ENCODE results near the gene NRCAM.
A peak's percentile ranks its signal among the peaks of the same experiment; 100 is the strongest.

The NRCAM gene

DNA sequence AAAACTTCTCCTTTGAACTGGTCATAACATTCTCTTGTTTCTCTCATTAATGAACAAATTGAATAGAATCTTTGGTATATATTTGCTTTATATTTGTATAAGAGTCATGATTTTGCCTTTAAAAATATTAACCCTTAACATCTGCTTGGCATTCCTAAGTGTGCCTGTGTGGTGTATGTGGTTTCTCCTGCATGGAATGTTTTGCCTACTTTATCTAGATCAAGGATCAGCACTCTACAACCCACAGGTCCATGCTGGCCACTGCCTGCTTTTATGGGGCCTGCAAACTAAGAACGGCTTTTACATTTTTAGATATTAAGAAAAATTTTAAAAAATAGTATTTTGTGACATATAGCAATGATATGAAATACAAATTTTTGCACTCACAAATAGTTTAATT, 321.8 kb downstream of the NRCAM start:
- TF ChIP-seq PPARA (CRISPR knock-in tag; IDR thresholded peaks at IDR 0.05; ENCODE audit: borderline replicate concordance): no peak
- ATAC-seq: peak; percentile 52; the same call in 2 of the 3 replicates

DNA sequence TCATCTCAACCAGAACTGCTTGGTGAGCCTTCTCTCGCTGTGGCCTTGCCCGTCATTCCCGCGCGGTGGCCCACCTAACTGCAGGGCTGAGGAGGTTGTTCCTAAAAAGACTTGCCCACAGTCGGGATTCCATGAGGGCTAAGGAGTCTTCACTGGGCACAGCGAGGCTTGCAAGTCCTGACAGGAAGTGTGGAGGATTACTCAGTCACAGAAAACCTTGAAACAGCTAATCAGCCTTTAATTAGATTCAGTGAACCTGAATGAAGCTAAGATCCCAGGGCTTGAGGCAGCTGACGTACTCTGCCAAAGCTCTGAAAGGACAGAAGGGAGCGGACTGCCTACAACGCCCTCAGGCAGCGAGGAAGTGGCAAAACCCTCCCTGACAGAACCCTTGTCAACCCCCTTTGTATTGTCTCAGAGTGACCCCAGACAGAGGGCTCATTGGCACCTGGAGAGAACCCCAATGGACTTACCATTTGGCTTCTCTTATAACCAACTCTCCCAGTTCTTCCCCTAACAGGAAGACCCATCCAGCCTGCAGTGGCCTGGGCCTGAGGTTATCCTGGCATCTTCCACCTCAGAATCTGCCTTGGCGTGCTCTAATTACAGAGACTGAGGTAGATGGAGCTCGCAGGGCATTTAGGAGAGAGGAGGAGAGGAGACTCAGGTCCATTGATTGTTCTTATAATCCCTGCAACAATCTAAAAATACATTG, 323.5 kb downstream of the NRCAM start:
- peak; percentile 34; the same call in 2 of the 3 replicates for ATAC-seq
- TF ChIP-seq OSR1 (CRISPR knock-in tag; IDR thresholded peaks at IDR 0.05): no peak
- TF ChIP-seq, protein P1, sequence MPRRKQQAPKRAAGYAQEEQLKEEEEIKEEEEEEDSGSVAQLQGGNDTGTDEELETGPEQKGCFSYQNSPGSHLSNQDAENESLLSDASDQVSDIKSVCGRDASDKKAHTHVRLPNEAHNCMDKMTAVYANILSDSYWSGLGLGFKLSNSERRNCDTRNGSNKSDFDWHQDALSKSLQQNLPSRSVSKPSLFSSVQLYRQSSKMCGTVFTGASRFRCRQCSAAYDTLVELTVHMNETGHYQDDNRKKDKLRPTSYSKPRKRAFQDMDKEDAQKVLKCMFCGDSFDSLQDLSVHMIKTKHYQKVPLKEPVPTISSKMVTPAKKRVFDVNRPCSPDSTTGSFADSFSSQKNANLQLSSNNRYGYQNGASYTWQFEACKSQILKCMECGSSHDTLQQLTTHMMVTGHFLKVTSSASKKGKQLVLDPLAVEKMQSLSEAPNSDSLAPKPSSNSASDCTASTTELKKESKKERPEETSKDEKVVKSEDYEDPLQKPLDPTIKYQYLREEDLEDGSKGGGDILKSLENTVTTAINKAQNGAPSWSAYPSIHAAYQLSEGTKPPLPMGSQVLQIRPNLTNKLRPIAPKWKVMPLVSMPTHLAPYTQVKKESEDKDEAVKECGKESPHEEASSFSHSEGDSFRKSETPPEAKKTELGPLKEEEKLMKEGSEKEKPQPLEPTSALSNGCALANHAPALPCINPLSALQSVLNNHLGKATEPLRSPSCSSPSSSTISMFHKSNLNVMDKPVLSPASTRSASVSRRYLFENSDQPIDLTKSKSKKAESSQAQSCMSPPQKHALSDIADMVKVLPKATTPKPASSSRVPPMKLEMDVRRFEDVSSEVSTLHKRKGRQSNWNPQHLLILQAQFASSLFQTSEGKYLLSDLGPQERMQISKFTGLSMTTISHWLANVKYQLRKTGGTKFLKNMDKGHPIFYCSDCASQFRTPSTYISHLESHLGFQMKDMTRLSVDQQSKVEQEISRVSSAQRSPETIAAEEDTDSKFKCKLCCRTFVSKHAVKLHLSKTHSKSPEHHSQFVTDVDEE (CRISPR knock-in tag; IDR thresholded peaks at IDR 0.05): no peak
- no peak for TF ChIP-seq RARB (CRISPR knock-in tag; IDR thresholded peaks at IDR 0.05)
- TF ChIP-seq, protein P2, sequence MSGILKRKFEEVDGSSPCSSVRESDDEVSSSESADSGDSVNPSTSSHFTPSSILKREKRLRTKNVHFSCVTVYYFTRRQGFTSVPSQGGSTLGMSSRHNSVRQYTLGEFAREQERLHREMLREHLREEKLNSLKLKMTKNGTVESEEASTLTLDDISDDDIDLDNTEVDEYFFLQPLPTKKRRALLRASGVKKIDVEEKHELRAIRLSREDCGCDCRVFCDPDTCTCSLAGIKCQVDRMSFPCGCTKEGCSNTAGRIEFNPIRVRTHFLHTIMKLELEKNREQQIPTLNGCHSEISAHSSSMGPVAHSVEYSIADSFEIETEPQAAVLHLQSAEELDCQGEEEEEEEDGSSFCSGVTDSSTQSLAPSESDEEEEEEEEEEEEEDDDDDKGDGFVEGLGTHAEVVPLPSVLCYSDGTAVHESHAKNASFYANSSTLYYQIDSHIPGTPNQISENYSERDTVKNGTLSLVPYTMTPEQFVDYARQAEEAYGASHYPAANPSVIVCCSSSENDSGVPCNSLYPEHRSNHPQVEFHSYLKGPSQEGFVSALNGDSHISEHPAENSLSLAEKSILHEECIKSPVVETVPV (CRISPR knock-in tag; IDR thresholded peaks at IDR 0.05): no peak
- TF ChIP-seq TOX (CRISPR knock-in tag; IDR thresholded peaks at IDR 0.05; ENCODE audit: borderline replicate concordance): no peak
- TF ChIP-seq ZNF70 (CRISPR knock-in tag; IDR thresholded peaks at IDR 0.05): no peak
- TF ChIP-seq ZC3H10 (CRISPR knock-in tag; IDR thresholded peaks at IDR 0.05): no peak
- TF ChIP-seq BACH2 (CRISPR knock-in tag; IDR thresholded peaks at IDR 0.05; ENCODE audit: borderline replicate concordance): no peak
- TF ChIP-seq ZFP30 (CRISPR knock-in tag; IDR thresholded peaks at IDR 0.05): no peak
- TF ChIP-seq PPARA (CRISPR knock-in tag; IDR thresholded peaks at IDR 0.05; ENCODE audit: borderline replicate concordance): no peak

DNA sequence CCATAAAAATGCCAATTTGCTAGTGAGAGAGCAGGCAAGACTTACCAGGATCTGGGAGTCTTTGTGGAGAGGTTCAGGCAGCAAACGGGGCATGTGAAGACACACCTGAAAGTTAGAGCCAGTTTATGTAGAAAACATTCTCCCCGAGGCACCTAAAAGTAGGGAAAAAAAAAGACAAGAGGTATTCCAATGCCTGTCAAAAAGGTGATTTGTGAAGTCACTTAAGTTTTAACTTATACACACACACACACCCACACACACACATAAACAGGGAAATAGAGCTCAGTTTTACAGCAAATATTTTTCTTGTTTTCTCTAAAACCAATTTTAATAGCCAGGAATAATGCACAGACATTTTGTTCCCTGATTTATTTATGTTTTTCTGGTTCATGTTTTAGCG, 326.0 kb downstream of the NRCAM start, which contains the start of gene LAMB4:
LAMB4 (minus strand) TSS at position 101 of the 400 bp plus-strand sequence. CDS start 7,197 bp downstream, outside the sequence.
- TF ChIP-seq GLIS3 (CRISPR knock-in tag; IDR thresholded peaks at IDR 0.05) (no peak), ARNTL (CRISPR knock-in tag; IDR thresholded peaks at IDR 0.05; ENCODE audit: borderline replicate concordance, low read depth) (no peak), RARB (CRISPR knock-in tag; IDR thresholded peaks at IDR 0.05) (no peak)

DNA sequence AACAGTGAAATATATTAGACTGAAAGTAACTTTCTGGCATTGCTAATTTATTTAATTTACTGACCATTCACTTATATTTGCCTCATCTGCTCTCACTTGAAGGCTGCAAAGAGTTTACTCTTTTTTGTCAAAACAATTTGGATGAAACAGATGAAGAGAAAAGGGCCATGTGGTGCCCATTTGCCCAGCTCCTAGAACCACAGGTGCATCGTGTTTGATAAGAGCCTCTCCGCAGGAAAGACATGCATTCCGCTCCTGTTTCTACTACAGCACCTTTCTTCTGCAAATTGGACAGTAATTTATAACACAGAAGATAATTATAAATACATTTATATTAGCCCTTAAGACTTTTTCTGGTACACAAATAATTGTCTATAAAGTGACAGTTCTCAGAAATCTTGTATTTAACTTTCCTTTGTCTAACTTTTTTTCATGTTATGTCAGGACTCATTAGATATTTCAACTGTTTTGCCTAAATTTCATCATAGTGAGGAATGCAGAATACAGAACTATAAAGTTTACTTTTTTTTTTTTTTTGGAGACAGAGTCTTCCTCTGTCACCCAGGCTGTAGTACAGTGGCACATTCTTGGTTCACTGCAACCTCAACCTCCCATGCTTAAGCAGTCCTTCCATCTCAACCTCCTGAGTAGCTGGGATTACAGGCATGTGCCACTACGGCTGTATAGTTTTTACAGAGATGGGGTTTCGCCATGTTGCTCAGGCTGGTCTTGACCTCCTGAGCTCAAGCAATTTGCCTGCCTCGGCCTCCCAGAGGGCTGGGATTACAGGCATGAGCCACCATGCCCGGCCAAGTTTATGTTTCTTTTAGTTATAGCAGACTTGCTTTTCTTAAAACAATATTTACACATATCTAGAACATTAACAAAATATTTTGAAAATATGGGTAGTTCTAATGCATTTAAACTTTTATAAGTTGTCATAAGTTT, 326.9 kb downstream of the NRCAM start:
- ATAC-seq: no peak
- TF ChIP-seq TCF4 (CRISPR knock-in tag; IDR thresholded peaks at IDR 0.05; ENCODE audit: borderline replicate concordance) (no peak), TOX (CRISPR knock-in tag; IDR thresholded peaks at IDR 0.05; ENCODE audit: borderline replicate concordance) (no peak), ZFP3 (CRISPR knock-in tag; IDR thresholded peaks at IDR 0.05) (no peak), CSDC2 (CRISPR knock-in tag; IDR thresholded peaks at IDR 0.05) (no peak), ESRRG (CRISPR knock-in tag; IDR thresholded peaks at IDR 0.05) (no peak), ARNTL (CRISPR knock-in tag; IDR thresholded peaks at IDR 0.05; ENCODE audit: borderline replicate concordance, low read depth) (no peak), ISL1 (CRISPR knock-in tag; IDR thresholded peaks at IDR 0.05) (no peak), ZNF70 (CRISPR knock-in tag; IDR thresholded peaks at IDR 0.05) (no peak), OSR1 (CRISPR knock-in tag; IDR thresholded peaks at IDR 0.05) (no peak)
- TF ChIP-seq, protein P3, sequence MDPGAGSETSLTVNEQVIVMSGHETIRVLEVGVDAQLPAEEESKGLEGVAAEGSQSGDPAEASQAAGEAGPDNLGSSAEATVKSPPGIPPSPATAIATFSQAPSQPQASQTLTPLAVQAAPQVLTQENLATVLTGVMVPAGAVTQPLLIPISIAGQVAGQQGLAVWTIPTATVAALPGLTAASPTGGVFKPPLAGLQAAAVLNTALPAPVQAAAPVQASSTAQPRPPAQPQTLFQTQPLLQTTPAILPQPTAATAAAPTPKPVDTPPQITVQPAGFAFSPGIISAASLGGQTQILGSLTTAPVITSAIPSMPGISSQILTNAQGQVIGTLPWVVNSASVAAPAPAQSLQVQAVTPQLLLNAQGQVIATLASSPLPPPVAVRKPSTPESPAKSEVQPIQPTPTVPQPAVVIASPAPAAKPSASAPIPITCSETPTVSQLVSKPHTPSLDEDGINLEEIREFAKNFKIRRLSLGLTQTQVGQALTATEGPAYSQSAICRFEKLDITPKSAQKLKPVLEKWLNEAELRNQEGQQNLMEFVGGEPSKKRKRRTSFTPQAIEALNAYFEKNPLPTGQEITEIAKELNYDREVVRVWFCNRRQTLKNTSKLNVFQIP (CRISPR knock-in tag; IDR thresholded peaks at IDR 0.05; ENCODE audit: borderline replicate concordance, low read depth): no peak
- TF ChIP-seq, protein P4, sequence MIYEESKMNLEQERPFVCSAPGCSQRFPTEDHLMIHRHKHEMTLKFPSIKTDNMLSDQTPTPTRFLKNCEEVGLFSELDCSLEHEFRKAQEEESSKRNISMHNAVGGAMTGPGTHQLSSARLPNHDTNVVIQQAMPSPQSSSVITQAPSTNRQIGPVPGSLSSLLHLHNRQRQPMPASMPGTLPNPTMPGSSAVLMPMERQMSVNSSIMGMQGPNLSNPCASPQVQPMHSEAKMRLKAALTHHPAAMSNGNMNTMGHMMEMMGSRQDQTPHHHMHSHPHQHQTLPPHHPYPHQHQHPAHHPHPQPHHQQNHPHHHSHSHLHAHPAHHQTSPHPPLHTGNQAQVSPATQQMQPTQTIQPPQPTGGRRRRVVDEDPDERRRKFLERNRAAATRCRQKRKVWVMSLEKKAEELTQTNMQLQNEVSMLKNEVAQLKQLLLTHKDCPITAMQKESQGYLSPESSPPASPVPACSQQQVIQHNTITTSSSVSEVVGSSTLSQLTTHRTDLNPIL (CRISPR knock-in tag; IDR thresholded peaks at IDR 0.05; ENCODE audit: low read depth): no peak
- TF ChIP-seq, protein P5, sequence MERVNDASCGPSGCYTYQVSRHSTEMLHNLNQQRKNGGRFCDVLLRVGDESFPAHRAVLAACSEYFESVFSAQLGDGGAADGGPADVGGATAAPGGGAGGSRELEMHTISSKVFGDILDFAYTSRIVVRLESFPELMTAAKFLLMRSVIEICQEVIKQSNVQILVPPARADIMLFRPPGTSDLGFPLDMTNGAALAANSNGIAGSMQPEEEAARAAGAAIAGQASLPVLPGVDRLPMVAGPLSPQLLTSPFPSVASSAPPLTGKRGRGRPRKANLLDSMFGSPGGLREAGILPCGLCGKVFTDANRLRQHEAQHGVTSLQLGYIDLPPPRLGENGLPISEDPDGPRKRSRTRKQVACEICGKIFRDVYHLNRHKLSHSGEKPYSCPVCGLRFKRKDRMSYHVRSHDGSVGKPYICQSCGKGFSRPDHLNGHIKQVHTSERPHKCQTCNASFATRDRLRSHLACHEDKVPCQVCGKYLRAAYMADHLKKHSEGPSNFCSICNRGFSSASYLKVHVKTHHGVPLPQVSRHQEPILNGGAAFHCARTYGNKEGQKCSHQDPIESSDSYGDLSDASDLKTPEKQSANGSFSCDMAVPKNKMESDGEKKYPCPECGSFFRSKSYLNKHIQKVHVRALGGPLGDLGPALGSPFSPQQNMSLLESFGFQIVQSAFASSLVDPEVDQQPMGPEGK (CRISPR knock-in tag; IDR thresholded peaks at IDR 0.05; ENCODE audit: borderline replicate concordance): no peak

More for the DNA sequence above, 326.0 kb downstream of the NRCAM start, which contains the start of gene LAMB4:
- ATAC-seq: no peak
